Neural progenitor cell (in vitro differentiated cells): ENCODE measurements around the gene IQCK.

ENCODE experiments used
- EZH2 ChIP-seq: fragments of 200-600 bp; sonication (generic); IDR thresholded peaks from 2 replicates; pipeline ENCODE4 v1.6.1; 2017; ENCODE audit warnings: antibody characterized with exemption, mild to moderate bottlenecking, moderate library complexity
- EZH2phosphoT487 ChIP-seq: fragments of 200-600 bp; sonication (generic); IDR thresholded peaks from 2 replicates; pipeline ENCODE4 v1.6.1; 2017; ENCODE audit warnings: antibody characterized with exemption
- TF ChIP-seq, protein P1 (sequence below): fragments of 200-600 bp; sonication (generic); IDR thresholded peaks from 2 replicates; pipeline ENCODE4 v1.5.1; 2017; ENCODE audit warnings: antibody characterized with exemption, mild to moderate bottlenecking

GRCh38 chr16:19709381-19710136 is 8.5 kb upstream of the IQCK start:
- TF ChIP-seq EZH2phosphoT487 (no peak), EZH2 (no peak)
- TF ChIP-seq, protein P1, sequence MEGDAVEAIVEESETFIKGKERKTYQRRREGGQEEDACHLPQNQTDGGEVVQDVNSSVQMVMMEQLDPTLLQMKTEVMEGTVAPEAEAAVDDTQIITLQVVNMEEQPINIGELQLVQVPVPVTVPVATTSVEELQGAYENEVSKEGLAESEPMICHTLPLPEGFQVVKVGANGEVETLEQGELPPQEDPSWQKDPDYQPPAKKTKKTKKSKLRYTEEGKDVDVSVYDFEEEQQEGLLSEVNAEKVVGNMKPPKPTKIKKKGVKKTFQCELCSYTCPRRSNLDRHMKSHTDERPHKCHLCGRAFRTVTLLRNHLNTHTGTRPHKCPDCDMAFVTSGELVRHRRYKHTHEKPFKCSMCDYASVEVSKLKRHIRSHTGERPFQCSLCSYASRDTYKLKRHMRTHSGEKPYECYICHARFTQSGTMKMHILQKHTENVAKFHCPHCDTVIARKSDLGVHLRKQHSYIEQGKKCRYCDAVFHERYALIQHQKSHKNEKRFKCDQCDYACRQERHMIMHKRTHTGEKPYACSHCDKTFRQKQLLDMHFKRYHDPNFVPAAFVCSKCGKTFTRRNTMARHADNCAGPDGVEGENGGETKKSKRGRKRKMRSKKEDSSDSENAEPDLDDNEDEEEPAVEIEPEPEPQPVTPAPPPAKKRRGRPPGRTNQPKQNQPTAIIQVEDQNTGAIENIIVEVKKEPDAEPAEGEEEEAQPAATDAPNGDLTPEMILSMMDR: no peak
